CD14-positive monocyte (primary cell): ENCODE data around the gene CHAF1A. TPM values are rescaled to one million over a fixed set of nuclear protein-coding genes. Genes with fewer than 3 reads are reported as not detected.
A peak's percentile ranks its signal among the peaks of the same experiment; 100 is the strongest.

Experiments used
- DNase-seq, 3 donors: peaks; one replicate each; pipeline ENCODE4 v3.0.0-alpha.2; 2011 to 2022
- H2AFZ ChIP-seq: 2 replicates; pipeline ENCODE4 v1.6.0; 2012; ENCODE audit warnings: mild to moderate bottlenecking, low read depth, low read length, inconsistent platforms; ENCODE audit not compliant: insufficient read depth, poor library complexity, severe bottlenecking
- H3K27ac ChIP-seq, 2 donors: 1 replicate in 1 of 2; 2 replicates in 1 of 2; pipeline ENCODE4 v1.5.1; 2012 to 2013; ENCODE audit warnings: low read length in 2 of 2, control low read depth in 1 of 2, inconsistent platforms in 1 of 2, low read depth in 1 of 2, mild to moderate bottlenecking in 1 of 2
- H3K27me3 ChIP-seq, 2 donors: one replicate each; pipeline versions ENCODE4 v1.6.0 to v1.6.1; 2011 to 2013; ENCODE audit warnings: low read length in 2 of 2; ENCODE audit not compliant: control insufficient read depth in 2 of 2, insufficient read depth in 2 of 2
- H3K36me3 ChIP-seq, 2 donors: replicated peaks in 1 of 2; 1 replicate in 1 of 2; 2 replicates in 1 of 2; pipeline versions ENCODE4 v1.5.1 to v1.6.1; 2012 to 2013; ENCODE audit warnings: low read length in 2 of 2, control low read depth in 1 of 2, inconsistent platforms in 1 of 2, mild to moderate bottlenecking in 1 of 2; ENCODE audit not compliant: insufficient read depth in 2 of 2, control insufficient read depth in 1 of 2
- H3K4me1 ChIP-seq, 2 donors: 1 replicate in 1 of 2; 2 replicates in 1 of 2; pipeline versions ENCODE4 v1.5.1 to v1.6.1; 2012 to 2013; ENCODE audit warnings: low read length in 2 of 2, control low read depth in 1 of 2, inconsistent platforms in 1 of 2, mild to moderate bottlenecking in 1 of 2, moderate library complexity in 1 of 2; ENCODE audit not compliant: insufficient read depth in 2 of 2, control insufficient read depth in 1 of 2
- H3K4me2 ChIP-seq: replicated peaks from 2 replicates; pipeline ENCODE3; 2012; ENCODE audit warnings: low read length, moderate library complexity, mild to moderate bottlenecking; ENCODE audit not compliant: poor library complexity, severe bottlenecking; ENCODE audit errors: extremely low read depth
- H3K4me3 ChIP-seq, 3 experiments: fragments of 200-600 bp in 1 of 3; sonication (generic) in 1 of 3; replicated peaks in 1 of 3; 1 replicate in 2 of 3; 2 replicates in 1 of 3; pipeline ENCODE4 v1.5.1; 2011 to 2013; ENCODE audit warnings: low read length in 3 of 3, mild to moderate bottlenecking in 3 of 3, control low read depth in 2 of 3, low read depth in 2 of 3, inconsistent platforms in 1 of 3, moderate library complexity in 1 of 3
- H3K79me2 ChIP-seq: 2 replicates; pipeline ENCODE4 v1.6.0; 2012; ENCODE audit warnings: mild to moderate bottlenecking, control low read depth, inconsistent platforms, low read length, moderate library complexity; ENCODE audit not compliant: insufficient read depth
- H3K9ac ChIP-seq: 2 replicates; pipeline ENCODE4 v1.6.0; 2017; ENCODE audit warnings: low read length, mild to moderate bottlenecking; ENCODE audit not compliant: insufficient read depth, poor library complexity, severe bottlenecking
- H3K9me3 ChIP-seq, 2 donors: replicated peaks in 1 of 2; 1 replicate in 1 of 2; 2 replicates in 1 of 2; pipeline versions ENCODE4 v1.5.1 to v1.6.1; 2012 to 2013; ENCODE audit warnings: low read length in 2 of 2, control low read depth in 1 of 2; ENCODE audit not compliant: control insufficient read depth in 1 of 2, insufficient read depth in 1 of 2
- H4K20me1 ChIP-seq: 2 replicates; pipeline ENCODE4 v1.6.0; 2012; ENCODE audit warnings: mild to moderate bottlenecking, low read length, control low read depth, moderate library complexity; ENCODE audit not compliant: insufficient read depth
- H3K27ac Mint-ChIP-seq, 7 donors: one replicate each; pipeline ENCODE4 v1.8.0; 2020; ENCODE audit warnings: mild to moderate bottlenecking in 7 of 7, mixed read lengths in 7 of 7, moderate library complexity in 6 of 7, inconsistent platforms in 2 of 7
- H3K27me3 Mint-ChIP-seq, 3 donors: one replicate each; pipeline ENCODE4 v1.8.0; 2021 to 2022; ENCODE audit warnings: low read depth in 3 of 3, mild to moderate bottlenecking in 3 of 3, mixed read lengths in 3 of 3, moderate library complexity in 3 of 3, inconsistent platforms in 1 of 3
- H3K36me3 Mint-ChIP-seq, 2 donors: one replicate each; pipeline ENCODE4 v1.8.0; 2020; ENCODE audit warnings: mixed read lengths in 2 of 2, inconsistent platforms in 1 of 2, mild to moderate bottlenecking in 1 of 2
- H3K4me1 Mint-ChIP-seq: one replicate; pipeline ENCODE4 v1.8.0; 2020; ENCODE audit warnings: mild to moderate bottlenecking, mixed read lengths
- H3K4me3 Mint-ChIP-seq, 2 donors: one replicate each; pipeline ENCODE4 v1.8.0; 2020; ENCODE audit warnings: mild to moderate bottlenecking in 2 of 2, mixed read lengths in 2 of 2, moderate library complexity in 1 of 2
- H3K9me3 Mint-ChIP-seq, 7 donors: one replicate each; pipeline ENCODE4 v1.8.0; 2020 to 2022; ENCODE audit warnings: mixed read lengths in 7 of 7, mild to moderate bottlenecking in 6 of 7, moderate library complexity in 6 of 7, inconsistent platforms in 2 of 7
- CTCF ChIP-seq: fragments of 200-600 bp; IDR thresholded peaks from one replicate; pipeline ENCODE4 v1.8.0; 2022; ENCODE audit warnings: antibody characterized with exemption, mild to moderate bottlenecking
- WGBS: methylation state at CpG from one replicate; pipeline ENCODE4 v1.1.5; 2013; ENCODE audit warnings: missing lambda C conversion rate; ENCODE audit not compliant: insufficient coverage; 5-methylcytosine and 5-hydroxymethylcytosine counted together
- intact Hi-C, 2 donors: fragments of 100-400 bp; cut with micrococcal nuclease; formaldehyde crosslinking; loops; one replicate each; pipeline versions ENCODE4 v1.15.0 to v1.15.1; 2023
- polyA plus RNA-seq, 3 donors: library from polyadenylated mRNA; depleted of rRNA in 1 of 3; unstranded in 2 of 3; stranded (reverse) in 1 of 3; fragments of 300-500 nt in 2 of 3; fragments of >200 nt in 1 of 3; fragmentation: Illumina TruSeq in 2 of 3; gene quantifications; 1 replicate in 2 of 3; 2 replicates in 1 of 3; pipeline ENCODE4 v1.2.3, GENCODE V29; 2012 to 2021

Gene CHAF1A
- polyA plus RNA-seq, 3 donors: 4.4 to 26.4 (median 5.4) TPM

- peaks cover 3 to 5% of the 10 kb centered on the region in 2 donors for H3K36me3 ChIP-seq
- no peak for TF ChIP-seq CTCF
- peaks cover 100% of the 10 kb centered on the region for H4K20me1 ChIP-seq
- no peaks in the 10 kb centered on the region for H3K9me3 Mint-ChIP-seq
- peaks cover 0 to 3% (median 1%) of the 10 kb centered on the region in 3 donors for H3K27me3 Mint-ChIP-seq
- H3K27ac Mint-ChIP-seq: peak overlapping the region in 5 of 7 donors; percentile 10 to 80 (median 60)
- no peak overlapping the region for H3K4me2 ChIP-seq
- no peak for DNase-seq
- peak overlapping the region in 1 of 2 donors; percentile 10 for H3K27ac ChIP-seq
- H3K9ac ChIP-seq: no peak overlapping the region
- no peak overlapping the region for H3K4me3 Mint-ChIP-seq
- H3K4me3 ChIP-seq: no peak overlapping the region
- H3K36me3 Mint-ChIP-seq: peaks cover 19 to 52% of the 10 kb centered on the region in 2 donors
- no peak overlapping the region for H2AFZ ChIP-seq
- intact Hi-C loops: no loop called here
- no peaks in the 10 kb centered on the region for H3K9me3 ChIP-seq
- no peaks in the 10 kb centered on the region for H3K27me3 ChIP-seq
- peaks cover 64% of the 10 kb centered on the region for H3K4me1 Mint-ChIP-seq
- peaks cover 97% of the 10 kb centered on the region for H3K79me2 ChIP-seq
- H3K4me1 ChIP-seq: peaks cover 57 to 60% of the 10 kb centered on the region in 2 donors
- 78% methylated on average over 13 of the region's 16 CpGs for WGBS
Measured at GRCh38 chr19:4376028-4376670, 26.3 kb upstream of the CHAF1A start.

GRCh38 chr19:4376671-4376990 lies 25.8 kb upstream of the CHAF1A start:
- intact Hi-C loops: no loop called here
- Histone ChIP-seq H3K4me3 (no peak overlapping the region), H2AFZ (no peak overlapping the region), H3K27ac (no peak overlapping the region), H3K9ac (no peak overlapping the region), H3K27me3 (no peaks in the 10 kb centered on the region), H3K9me3 (no peaks in the 10 kb centered on the region), H3K4me1 (peaks cover 55 to 59% of the 10 kb centered on the region in 2 donors), H3K4me2 (no peak overlapping the region), H3K36me3 (peaks cover 0 to 5% of the 10 kb centered on the region in 2 donors), H3K79me2 (peaks cover 97% of the 10 kb centered on the region), H4K20me1 (peaks cover 100% of the 10 kb centered on the region)
- Mint-ChIP-seq H3K36me3 (peaks cover 15 to 47% of the 10 kb centered on the region in 2 donors), H3K27ac (peak overlapping the region in 2 of 7 donors; percentile 35 to 60), H3K9me3 (no peaks in the 10 kb centered on the region), H3K4me1 (peaks cover 62% of the 10 kb centered on the region), H3K4me3 (no peak overlapping the region), H3K27me3 (peaks cover 0 to 4% (median 1%) of the 10 kb centered on the region in 3 donors)
- 94% methylated on average over 10 of the region's 10 CpGs for WGBS
- DNase-seq: no peak
- no peak for TF ChIP-seq CTCF
